Frontal cortex (tissue), 4 donors: ENCODE results near the gene IGFN1. TPM values are rescaled to one million over a fixed set of nuclear protein-coding genes. Genes with fewer than 3 reads are reported as not detected.
"Not testable (repeated sequence)": the region's sequence is repeated elsewhere in the genome, so short reads cannot be mapped to it uniquely, and the experiment has no call there.

Source experiments
- DNase-seq, 2 donors: peaks; one replicate each; pipeline ENCODE4 v3.0.0; 2012; ENCODE audit warnings: low spot score in 2 of 2
- FAIRE-seq: peaks from 2 replicates; lab custom pipeline; 2012; peaks lifted over from hg19 to GRCh38; lab: Jason Lieb, UNC
- total RNA-seq: library from RNA; depleted of rRNA; stranded (reverse); fragments of >200 nt; gene quantifications from one replicate; pipeline ENCODE4 v1.2.3, GENCODE V29; 2014
- donor health status: control.
- donor health status: control.
- donor health status: control.

IGFN1 gene
- total RNA-seq, 1 donor from 2014 or later = under 0.01 TPM

GRCh38 chr1:201229771-201230635, 39.4 kb downstream of the IGFN1 start:
- DNase-seq (no peak), FAIRE-seq (no peak)

GRCh38 chr1:201230676-201231075, 40.1 kb downstream of the IGFN1 start:
- DNase-seq (no peak), FAIRE-seq (no peak)

- FAIRE-seq, DNase-seq: not testable (repeated sequence)
Measured at GRCh38 chr1:201239646-201240045, 49.0 kb downstream of the IGFN1 start.

- no peak for FAIRE-seq
- no peak for DNase-seq
Measured at GRCh38 chr1:201240171-201240570, 49.5 kb downstream of the IGFN1 start.

GRCh38 chr1:201241736-201242135, 51.1 kb downstream of the IGFN1 start:
- FAIRE-seq (no peak), DNase-seq (no peak)

- DNase-seq = no peak
- FAIRE-seq = no peak
Measured at GRCh38 chr1:201245082-201245481, 54.5 kb downstream of the IGFN1 start.

GRCh38 chr1:201248721-201249559, 58.3 kb downstream of the IGFN1 start:
- DNase-seq = no peak
- FAIRE-seq = no peak

GRCh38 chr1:201250326-201251011, 59.8 kb downstream of the IGFN1 start:
- DNase-seq = no peak

GRCh38 chr1:201251411-201251810, 60.8 kb downstream of the IGFN1 start:
- FAIRE-seq (no peak), DNase-seq (no peak)

More at GRCh38 chr1:201250326-201251011, 59.8 kb downstream of the IGFN1 start:
- no peak for FAIRE-seq

- FAIRE-seq = no peak
- no peak for DNase-seq
Measured at GRCh38 chr1:201251851-201252430, 61.3 kb downstream of the IGFN1 start.

- DNase-seq (no peak), FAIRE-seq (no peak)
Measured at GRCh38 chr1:201252944-201253371, 62.3 kb downstream of the IGFN1 start.

- DNase-seq = no peak
- FAIRE-seq = no peak
Measured at GRCh38 chr1:201253411-201253810, 62.8 kb downstream of the IGFN1 start.

GRCh38 chr1:201253906-201254624, 63.4 kb downstream of the IGFN1 start:
- FAIRE-seq = no peak
- DNase-seq = no peak

GRCh38 chr1:201254625-201255478, 64.2 kb downstream of the IGFN1 start:
- no peak for FAIRE-seq

GRCh38 chr1:201255479-201256362, 65.1 kb downstream of the IGFN1 start:
- no peak for FAIRE-seq

More at GRCh38 chr1:201254625-201255478, 64.2 kb downstream of the IGFN1 start:
- DNase-seq = peak; percentile 75 to 84

GRCh38 chr1:201258132-201258531, 67.5 kb downstream of the IGFN1 start:
- not testable (repeated sequence) for DNase-seq, FAIRE-seq

More at GRCh38 chr1:201255479-201256362, 65.1 kb downstream of the IGFN1 start:
- no peak for DNase-seq

GRCh38 chr1:201258763-201259230, 68.2 kb downstream of the IGFN1 start:
- DNase-seq (no peak), FAIRE-seq (no peak)
